Measurements from ENCODE around the gene CYTL1.
"Not testable (repeated sequence)": the region's sequence is repeated elsewhere in the genome, so short reads cannot be mapped to it uniquely, and the experiment has no call there.

CYTL1 gene

GRCh38 chr4:5019274-5019673 lies at the start of gene CYTL1:
Gene CYTL1 (minus strand): TSS chr4:5019458. CDS start chr4:5019445, 13 bp downstream.
- no peaks in the 10 kb centered on the region for H3K79me2 ChIP-seq (ENCODE audit: low read length)
- H4K20me1 ChIP-seq (ENCODE audit: insufficient read depth, low read length): no peaks in the 10 kb centered on the region
- no peak within 1 kb of the TSS for H3K4me3 ChIP-seq (ENCODE audit: low read length)
- no peak within 1 kb of the TSS for H3K4me2 ChIP-seq (ENCODE audit: low read length)
- no peak for TF ChIP-seq EZH2phosphoT487 (IDR thresholded peaks at IDR 0.05; ENCODE audit: low read depth)
- no peak for TF ChIP-seq CTCF (IDR thresholded peaks at IDR 0.05; ENCODE audit: low read depth, low read length)
- H3K27ac ChIP-seq (ENCODE audit: low read length): no peak within 1 kb of the TSS
- peaks cover 15% of the 10 kb centered on the region for H3K27me3 ChIP-seq (ENCODE audit: low read depth, low read length)
- H3K9ac ChIP-seq (ENCODE audit: low read length): no peak within 1 kb of the TSS
- H3K9me3 ChIP-seq (ENCODE audit: insufficient read depth, low read length): no peaks in the 10 kb centered on the region
- no peak within 1 kb of the TSS for H2AFZ ChIP-seq (ENCODE audit: low read depth, low read length)
- no peaks in the 10 kb centered on the region for H3K36me3 ChIP-seq (replicated peaks; ENCODE audit: low read depth, low read length)
- no peaks in the 10 kb centered on the region for H3K4me1 ChIP-seq (ENCODE audit: low read length)

- Histone ChIP-seq H3K27me3 (ENCODE audit: low read depth, low read length) (peaks cover 3% of the 10 kb centered on the region; the same call in 1 of the 2 replicates), H3K9ac (ENCODE audit: low read length) (no peak overlapping the region), H3K36me3 (replicated peaks; ENCODE audit: low read depth, low read length) (no peaks in the 10 kb centered on the region), H3K9me3 (ENCODE audit: insufficient read depth, low read length) (no peaks in the 10 kb centered on the region; the same call in 1 of the 2 replicates), H3K4me3 (ENCODE audit: low read length) (no peak overlapping the region), H3K79me2 (ENCODE audit: low read length) (no peaks in the 10 kb centered on the region), H3K4me2 (ENCODE audit: low read length) (no peak overlapping the region), H3K4me1 (ENCODE audit: low read length) (peaks cover 2% of the 10 kb centered on the region; the same call in 1 of the 2 replicates), H3K27ac (ENCODE audit: low read length) (no peak overlapping the region), H4K20me1 (ENCODE audit: insufficient read depth, low read length) (no peaks in the 10 kb centered on the region), H2AFZ (ENCODE audit: low read depth, low read length) (no peak overlapping the region)
- TF ChIP-seq CTCF (IDR thresholded peaks at IDR 0.05; ENCODE audit: low read depth, low read length) (no peak), EZH2phosphoT487 (IDR thresholded peaks at IDR 0.05; ENCODE audit: low read depth) (no peak)
These were observed 48.6 kb upstream of the CYTL1 start for GRCh38 chr4:5067908-5068307.

- not testable (repeated sequence) for H3K4me2 ChIP-seq (ENCODE audit: low read length); H3K4me3 ChIP-seq (ENCODE audit: low read length); H3K9ac ChIP-seq (ENCODE audit: low read length); H3K4me1 ChIP-seq (ENCODE audit: low read length); H3K27ac ChIP-seq (ENCODE audit: low read length); H2AFZ ChIP-seq (ENCODE audit: low read depth, low read length); H3K9me3 ChIP-seq (ENCODE audit: insufficient read depth, low read length); H3K79me2 ChIP-seq (ENCODE audit: low read length); H3K36me3 ChIP-seq (replicated peaks; ENCODE audit: low read depth, low read length); H3K27me3 ChIP-seq (ENCODE audit: low read depth, low read length); H4K20me1 ChIP-seq (ENCODE audit: insufficient read depth, low read length)
These were observed 47.7 kb upstream of the CYTL1 start for GRCh38 chr4:5066968-5067367.

GRCh38 chr4:5066101-5066500 lies 46.8 kb upstream of the CYTL1 start:
- H3K79me2 ChIP-seq (ENCODE audit: low read length): no peaks in the 10 kb centered on the region
- no peak overlapping the region for H3K4me2 ChIP-seq (ENCODE audit: low read length)
- no peaks in the 10 kb centered on the region; the same call in 1 of the 2 replicates for H3K27me3 ChIP-seq (ENCODE audit: low read depth, low read length)
- H3K27ac ChIP-seq (ENCODE audit: low read length): no peak overlapping the region
- H3K9ac ChIP-seq (ENCODE audit: low read length): no peak overlapping the region
- H3K4me3 ChIP-seq (ENCODE audit: low read length): no peak overlapping the region
- no peaks in the 10 kb centered on the region for H3K36me3 ChIP-seq (replicated peaks; ENCODE audit: low read depth, low read length)
- no peak for TF ChIP-seq EZH2phosphoT487 (IDR thresholded peaks at IDR 0.05; ENCODE audit: low read depth)
- no peak for TF ChIP-seq CTCF (IDR thresholded peaks at IDR 0.05; ENCODE audit: low read depth, low read length)
- no peaks in the 10 kb centered on the region for H4K20me1 ChIP-seq (ENCODE audit: insufficient read depth, low read length)
- H2AFZ ChIP-seq (ENCODE audit: low read depth, low read length): no peak overlapping the region
- H3K4me1 ChIP-seq (ENCODE audit: low read length): peaks cover 2% of the 10 kb centered on the region; the same call in 1 of the 2 replicates
- H3K9me3 ChIP-seq (ENCODE audit: insufficient read depth, low read length): no peaks in the 10 kb centered on the region; the same call in 1 of the 2 replicates

GRCh38 chr4:5055411-5055810 lies 36.2 kb upstream of the CYTL1 start:
- TF ChIP-seq EZH2phosphoT487 (IDR thresholded peaks at IDR 0.05; ENCODE audit: low read depth): no peak
- no peak for TF ChIP-seq CTCF (IDR thresholded peaks at IDR 0.05; ENCODE audit: low read depth, low read length)

More at GRCh38 chr4:5055411-5055810, 36.2 kb upstream of the CYTL1 start:
- Histone ChIP-seq H3K79me2 (ENCODE audit: low read length) (no peaks in the 10 kb centered on the region), H3K27me3 (ENCODE audit: low read depth, low read length) (no peaks in the 10 kb centered on the region), H3K27ac (ENCODE audit: low read length) (no peak overlapping the region), H4K20me1 (ENCODE audit: insufficient read depth, low read length) (no peaks in the 10 kb centered on the region), H3K4me3 (ENCODE audit: low read length) (no peak overlapping the region), H3K9me3 (ENCODE audit: insufficient read depth, low read length) (no peaks in the 10 kb centered on the region), H3K36me3 (replicated peaks; ENCODE audit: low read depth, low read length) (no peaks in the 10 kb centered on the region), H3K4me1 (ENCODE audit: low read length) (no peaks in the 10 kb centered on the region), H3K9ac (ENCODE audit: low read length) (no peak overlapping the region), H3K4me2 (ENCODE audit: low read length) (no peak overlapping the region), H2AFZ (ENCODE audit: low read depth, low read length) (no peak overlapping the region)

Measured in OCI-LY3 (cell line).